ENCODE measurements around the gene PCBP2. TPM values are rescaled to one million over a fixed set of nuclear protein-coding genes. Genes with fewer than 3 reads are reported as not detected.

The PCBP2 gene
- polyA plus RNA-seq, 3 donors = 79.6 to 588 (median 81.9) TPM

DNA sequence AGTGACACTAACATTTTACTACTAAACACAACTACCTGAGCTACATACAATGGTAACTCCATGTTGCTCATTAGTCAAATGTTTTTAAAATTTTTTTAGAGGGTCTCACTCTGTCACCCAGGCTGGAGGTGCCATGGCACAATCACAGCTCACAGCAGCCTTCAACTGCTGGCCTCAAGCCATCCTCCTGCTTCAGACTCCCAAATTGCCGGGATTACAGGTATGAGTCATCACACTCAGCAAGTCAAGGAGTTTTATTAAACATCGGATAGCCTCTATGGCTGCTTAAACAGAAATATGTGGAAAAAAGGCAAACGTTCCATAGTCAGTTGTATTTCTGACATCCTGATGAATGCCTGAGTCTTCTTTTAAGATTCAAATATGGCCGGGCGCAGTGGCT is 66.5 kb downstream of the PCBP2 start:
- no peak overlapping the region for H3K27ac ChIP-seq (ENCODE audit: low read depth in 1 of 2, low read length in 2 of 2)
- no peak for DNase-seq
- Mint-ChIP-seq H3K9me3 (no peaks in the 10 kb centered on the region), H3K4me1 (no peaks in the 10 kb centered on the region), H3K36me3 (peaks cover 85 to 98% of the 10 kb centered on the region in 2 donors), H3K27me3 (ENCODE audit: low read depth in 3 of 3) (no peaks in the 10 kb centered on the region), H3K4me3 (no peak overlapping the region), H3K27ac (no peak overlapping the region)
- no peaks in the 10 kb centered on the region for H3K4me1 ChIP-seq (ENCODE audit: control insufficient read depth in 1 of 2, insufficient read depth in 2 of 2, low read length in 2 of 2)
- H3K9me3 ChIP-seq (replicated peaks in 1 of 2; ENCODE audit: control insufficient read depth in 1 of 2, insufficient read depth in 1 of 2, low read length in 2 of 2) = no peaks in the 10 kb centered on the region
- no peak overlapping the region for H2AFZ ChIP-seq (ENCODE audit: insufficient read depth, low read depth, low read length, poor library complexity, severe bottlenecking)
- no peak for TF ChIP-seq CTCF (IDR thresholded peaks at IDR 0.05)
- intact Hi-C loops (cut with micrococcal nuclease) = no loop called here
- H3K36me3 ChIP-seq (replicated peaks in 1 of 2; ENCODE audit: control insufficient read depth in 1 of 2, insufficient read depth in 2 of 2, low read length in 2 of 2) = peaks cover 98 to 100% of the 10 kb centered on the region in 2 donors
- no peak overlapping the region for H3K4me2 ChIP-seq (replicated peaks; ENCODE audit: extremely low read depth, low read length, poor library complexity, severe bottlenecking)
- H3K79me2 ChIP-seq (ENCODE audit: insufficient read depth, low read length) = no peaks in the 10 kb centered on the region
- H3K27me3 ChIP-seq (ENCODE audit: control insufficient read depth in 2 of 2, insufficient read depth in 2 of 2, low read length in 2 of 2) = no peaks in the 10 kb centered on the region
- 100% methylated on average over 4 of the region's 5 CpGs for WGBS (ENCODE audit: insufficient coverage)
- H4K20me1 ChIP-seq (ENCODE audit: insufficient read depth, low read length) = no peaks in the 10 kb centered on the region
- no peak overlapping the region for H3K9ac ChIP-seq (ENCODE audit: insufficient read depth, low read length, poor library complexity, severe bottlenecking)
- H3K4me3 ChIP-seq (replicated peaks in 1 of 3; ENCODE audit: low read depth in 2 of 3, low read length in 3 of 3) = no peak overlapping the region

- Mint-ChIP-seq H3K4me3 (no peak overlapping the region), H3K27me3 (ENCODE audit: low read depth in 3 of 3) (no peaks in the 10 kb centered on the region), H3K27ac (no peak overlapping the region), H3K36me3 (peaks cover 77 to 96% of the 10 kb centered on the region in 2 donors), H3K4me1 (no peaks in the 10 kb centered on the region), H3K9me3 (no peaks in the 10 kb centered on the region)
- Histone ChIP-seq H3K36me3 (replicated peaks in 1 of 2; ENCODE audit: control insufficient read depth in 1 of 2, insufficient read depth in 2 of 2, low read length in 2 of 2) (peaks cover 88 to 94% of the 10 kb centered on the region in 2 donors), H3K4me3 (replicated peaks in 1 of 3; ENCODE audit: low read depth in 2 of 3, low read length in 3 of 3) (no peak overlapping the region), H3K9me3 (replicated peaks in 1 of 2; ENCODE audit: control insufficient read depth in 1 of 2, insufficient read depth in 1 of 2, low read length in 2 of 2) (no peaks in the 10 kb centered on the region), H4K20me1 (ENCODE audit: insufficient read depth, low read length) (no peaks in the 10 kb centered on the region), H3K79me2 (ENCODE audit: insufficient read depth, low read length) (no peaks in the 10 kb centered on the region), H3K27me3 (ENCODE audit: control insufficient read depth in 2 of 2, insufficient read depth in 2 of 2, low read length in 2 of 2) (no peaks in the 10 kb centered on the region), H3K27ac (ENCODE audit: low read depth in 1 of 2, low read length in 2 of 2) (no peak overlapping the region), H3K4me2 (replicated peaks; ENCODE audit: extremely low read depth, low read length, poor library complexity, severe bottlenecking) (no peak overlapping the region), H2AFZ (ENCODE audit: insufficient read depth, low read depth, low read length, poor library complexity, severe bottlenecking) (no peak overlapping the region), H3K9ac (ENCODE audit: insufficient read depth, low read length, poor library complexity, severe bottlenecking) (no peak overlapping the region), H3K4me1 (ENCODE audit: control insufficient read depth in 1 of 2, insufficient read depth in 2 of 2, low read length in 2 of 2) (no peaks in the 10 kb centered on the region)
- 90% methylated on average over 2 of the region's 3 CpGs for WGBS (ENCODE audit: insufficient coverage)
- DNase-seq = no peak
- TF ChIP-seq CTCF (IDR thresholded peaks at IDR 0.05) = no peak
- intact Hi-C loops (cut with micrococcal nuclease) = no loop called here
Measured at GRCh38 chr12:53523131-53523530, 71.2 kb downstream of the PCBP2 start.

All from CD14-positive monocyte (primary cell).